Large intestine (tissue), 3 donors: ENCODE measurements around the gene IPO11. TPM values are rescaled to one million over a fixed set of nuclear protein-coding genes. Genes with fewer than 3 reads are reported as not detected.
"Not testable (repeated sequence)": the region's sequence is repeated elsewhere in the genome, so short reads cannot be mapped to it uniquely, and the experiment has no call there.

ENCODE experiments used
- DNase-seq, 2 donors: peaks; one replicate each; pipeline versions ENCODE4 v3.0.0 to v3.0.0-alpha.2; 2013
- H3K27ac ChIP-seq: one replicate; pipeline ENCODE4 v1.5.1; 2013; ENCODE audit warnings: low read length
- H3K27me3 ChIP-seq: 2 replicates; pipeline ENCODE4 v1.6.1; 2013; ENCODE audit warnings: low read length; ENCODE audit not compliant: control insufficient read depth, insufficient read depth
- H3K36me3 ChIP-seq: 2 replicates; pipeline ENCODE4 v1.6.1; 2013; ENCODE audit warnings: low read length; ENCODE audit not compliant: control insufficient read depth, insufficient read depth
- H3K4me1 ChIP-seq: one replicate; pipeline ENCODE4 v1.6.1; 2013; ENCODE audit warnings: low read length; ENCODE audit not compliant: control insufficient read depth, insufficient read depth
- H3K4me3 ChIP-seq: one replicate; pipeline ENCODE4 v1.5.1; 2013; ENCODE audit warnings: low read length
- H3K9me3 ChIP-seq: one replicate; pipeline ENCODE4 v1.6.1; 2013; ENCODE audit warnings: mild to moderate bottlenecking, low read depth, low read length, moderate library complexity; ENCODE audit not compliant: control insufficient read depth
- WGBS: methylation state at CpG from one replicate; pipeline ENCODE4 v1.1.5; 2013; ENCODE audit warnings: low lambda C conversion rate; ENCODE audit not compliant: insufficient coverage; 5-methylcytosine and 5-hydroxymethylcytosine counted together
- polyA plus RNA-seq: library from polyadenylated mRNA; unstranded; fragments of 120-200 nt; gene quantifications from one replicate; pipeline ENCODE4 v1.2.1, GENCODE V29; 2013

The IPO11 gene
- polyA plus RNA-seq, 1 donor = 20.9 TPM

DNA sequence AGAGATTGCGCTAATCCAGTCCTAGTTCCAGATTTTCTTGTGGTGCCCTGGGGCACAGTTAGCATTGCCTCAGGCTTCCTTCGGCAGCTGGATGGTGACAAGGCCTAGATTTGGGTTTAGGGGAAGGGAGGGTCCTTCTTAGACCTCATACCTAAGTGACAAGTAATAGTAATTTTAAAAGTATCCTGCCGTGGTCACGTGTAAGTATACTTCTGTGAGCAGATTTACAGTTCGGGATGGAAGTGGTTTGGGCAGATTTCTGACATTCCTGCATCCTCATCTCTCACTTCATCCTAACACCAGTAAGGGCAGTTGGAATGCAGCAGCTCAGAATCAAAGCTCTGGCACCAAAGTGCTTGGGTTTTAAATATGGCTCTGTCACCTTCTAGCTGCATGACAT, 237.6 kb downstream of the IPO11 start:
- no peaks in the 10 kb centered on the region for H3K4me1 ChIP-seq
- H3K27ac ChIP-seq = no peak overlapping the region
- no peaks in the 10 kb centered on the region for H3K9me3 ChIP-seq
- no peaks in the 10 kb centered on the region for H3K27me3 ChIP-seq
- H3K4me3 ChIP-seq = no peak overlapping the region
- WGBS = no CpG with 5 or more reads among the region's 5 CpGs
- DNase-seq = no peak
- H3K36me3 ChIP-seq = no peaks in the 10 kb centered on the region

DNA sequence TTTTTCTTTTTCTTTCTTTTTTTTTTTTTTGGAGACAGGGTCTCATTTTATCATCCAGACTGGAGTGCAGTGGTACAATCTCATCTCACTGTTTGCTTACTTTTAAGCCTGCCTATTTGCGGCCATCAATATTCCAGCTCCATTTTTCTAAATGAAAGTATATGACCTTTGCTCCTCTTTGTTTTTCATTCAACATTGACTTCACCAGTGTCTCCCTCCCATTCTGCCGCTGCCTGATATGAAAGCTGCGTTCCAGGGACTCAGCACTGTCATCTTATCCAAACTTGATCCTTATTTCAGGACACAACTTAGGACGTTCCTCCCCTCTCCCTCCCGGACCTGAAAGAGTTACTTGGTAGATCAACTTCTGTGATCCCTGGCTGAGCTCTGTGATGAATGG, 239.7 kb downstream of the IPO11 start:
- Histone ChIP-seq H3K4me3 (no peak overlapping the region), H3K27ac (no peak overlapping the region), H3K27me3 (no peaks in the 10 kb centered on the region), H3K4me1 (no peaks in the 10 kb centered on the region), H3K9me3 (peaks cover 6% of the 10 kb centered on the region), H3K36me3 (no peaks in the 10 kb centered on the region)
- WGBS = 17% methylated on average over 1 of the region's 5 CpGs
- no peak for DNase-seq

DNA sequence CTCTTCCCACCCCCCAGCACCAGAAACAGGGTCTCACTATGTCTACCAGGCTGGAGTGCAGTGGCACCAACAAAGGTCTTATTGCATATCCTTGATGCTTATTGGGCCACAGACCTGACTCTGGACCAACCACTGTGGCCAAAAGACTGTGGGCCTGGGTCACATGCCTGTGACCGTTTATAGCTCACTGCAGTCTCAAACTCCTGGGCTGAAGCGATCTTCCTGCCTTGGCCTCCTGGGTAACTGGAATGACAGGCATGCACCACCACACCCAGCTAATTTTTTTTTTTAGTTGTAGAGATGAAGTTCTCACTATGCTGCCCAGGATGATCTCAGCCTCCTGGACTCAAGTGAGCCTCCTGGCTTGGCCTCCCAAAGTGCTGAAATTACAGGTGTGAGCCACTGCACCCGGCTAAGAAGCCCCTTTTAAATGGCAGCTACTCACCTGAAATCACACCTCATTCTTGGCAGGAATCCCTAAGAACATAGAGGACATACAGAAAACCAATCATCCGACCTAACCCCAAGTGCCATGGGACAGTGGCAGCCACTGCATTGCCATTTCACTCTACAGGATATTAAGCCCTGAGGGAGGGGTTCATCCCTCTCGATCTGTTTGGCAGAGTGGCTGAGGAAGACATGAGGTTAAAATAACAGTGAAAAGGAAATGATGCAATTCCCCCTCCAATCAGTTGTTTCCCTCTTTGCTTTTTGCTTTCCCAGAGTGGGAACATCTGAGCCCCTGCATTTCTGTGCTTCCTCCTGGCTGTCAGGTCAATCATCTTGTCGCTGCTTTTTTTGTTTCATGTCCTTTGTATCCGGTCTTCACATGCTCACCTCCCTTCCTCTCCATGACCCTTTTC, 240.7 kb downstream of the IPO11 start:
- 83% methylated on average over 1 of the region's 7 CpGs for WGBS
- Histone ChIP-seq H3K27ac (no peak overlapping the region), H3K4me3 (no peak overlapping the region), H3K4me1 (no peaks in the 10 kb centered on the region), H3K27me3 (no peaks in the 10 kb centered on the region), H3K36me3 (no peaks in the 10 kb centered on the region), H3K9me3 (peaks cover 6% of the 10 kb centered on the region)
- DNase-seq = no peak

DNA sequence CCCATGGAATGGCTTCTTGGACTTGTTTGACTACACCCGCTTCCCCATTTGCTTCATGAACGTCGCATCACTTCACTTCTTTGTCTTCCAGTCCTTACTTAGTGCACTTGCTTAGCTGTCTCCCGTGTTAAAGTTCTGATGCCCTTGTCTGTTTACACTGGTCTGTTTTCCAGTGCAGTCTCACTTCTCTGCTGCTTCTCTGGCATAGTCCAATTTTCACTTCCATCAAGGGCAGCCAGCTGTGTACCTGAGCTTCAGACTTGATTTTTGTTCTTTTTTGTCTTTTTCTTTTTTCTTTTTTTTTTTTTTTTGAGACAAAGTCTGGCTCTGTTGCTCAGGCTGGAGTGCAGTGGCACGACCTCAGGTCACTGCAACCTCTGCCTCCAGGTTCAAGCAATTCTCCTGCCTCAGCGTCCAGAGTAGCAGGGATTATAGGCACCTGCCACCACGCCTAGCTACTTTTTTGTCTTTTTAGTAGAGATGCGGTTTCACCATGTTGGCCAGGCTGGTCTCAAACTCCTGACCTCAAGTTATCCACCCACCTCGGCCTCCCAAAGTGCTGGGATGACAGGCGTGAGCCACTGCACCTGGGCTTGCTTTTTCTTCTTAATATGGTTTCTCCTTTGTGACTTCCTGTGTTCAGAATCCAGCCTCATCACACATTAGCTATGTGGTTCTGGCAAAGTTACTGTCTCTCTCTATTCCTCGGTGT, 241.5 kb downstream of the IPO11 start:
- 77% methylated on average over 3 of the region's 11 CpGs for WGBS
- H3K27me3 ChIP-seq = no peaks in the 10 kb centered on the region
- no peak for DNase-seq
- no peaks in the 10 kb centered on the region for H3K4me1 ChIP-seq
- no peaks in the 10 kb centered on the region for H3K36me3 ChIP-seq
- H3K9me3 ChIP-seq = peaks cover 6% of the 10 kb centered on the region
- no peak overlapping the region for H3K27ac ChIP-seq
- H3K4me3 ChIP-seq = no peak overlapping the region

DNA sequence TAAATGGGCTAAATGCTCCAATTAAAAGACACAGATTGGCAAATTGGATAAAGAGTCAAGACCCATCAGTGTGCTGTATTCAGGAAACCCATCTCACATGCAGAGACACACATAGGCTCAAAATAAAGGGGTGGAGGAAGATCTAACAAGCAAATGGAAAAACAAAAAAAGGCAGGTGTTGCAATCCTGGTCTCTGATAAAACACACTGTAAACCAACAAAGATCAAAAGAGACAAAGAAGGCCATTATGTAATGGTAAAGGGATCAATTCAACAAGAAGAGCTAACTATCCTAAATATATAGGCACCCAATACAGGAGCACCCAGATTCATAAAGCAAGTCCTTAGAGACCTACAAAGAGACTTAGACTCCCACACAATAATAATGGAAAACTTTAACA, 245.2 kb downstream of the IPO11 start:
- H3K27me3 ChIP-seq, DNase-seq: not testable (repeated sequence)

DNA sequence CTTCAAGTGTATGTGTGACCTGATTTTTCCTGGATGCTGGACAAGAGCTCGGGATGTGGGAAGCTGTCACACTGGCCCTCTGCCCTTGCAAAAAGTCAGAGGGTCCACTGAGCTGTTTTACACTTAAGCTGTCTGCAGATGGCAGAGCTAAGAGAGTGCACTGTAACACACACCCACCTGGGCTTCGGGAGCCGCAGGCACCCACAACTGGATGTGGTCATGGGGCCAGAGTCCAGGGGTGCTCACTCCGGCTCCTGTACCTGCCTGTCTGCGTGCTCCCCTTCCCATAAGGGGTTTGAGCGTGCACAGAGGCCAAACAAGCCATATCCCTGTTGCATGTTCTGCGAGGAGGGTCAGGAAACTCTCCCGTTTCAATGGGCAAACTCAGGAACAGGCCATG, 248.6 kb downstream of the IPO11 start:
- H3K27me3 ChIP-seq = no peaks in the 10 kb centered on the region
- no peaks in the 10 kb centered on the region for H3K4me1 ChIP-seq
- H3K27ac ChIP-seq = no peak overlapping the region
- H3K9me3 ChIP-seq = no peaks in the 10 kb centered on the region
- no peak overlapping the region for H3K4me3 ChIP-seq
- no CpG with 5 or more reads among the region's 8 CpGs for WGBS
- H3K36me3 ChIP-seq = no peaks in the 10 kb centered on the region
- no peak for DNase-seq

More for the DNA sequence above, 245.2 kb downstream of the IPO11 start:
- not testable (repeated sequence) for H3K36me3 ChIP-seq, H3K4me3 ChIP-seq, H3K9me3 ChIP-seq, H3K27ac ChIP-seq, H3K4me1 ChIP-seq

DNA sequence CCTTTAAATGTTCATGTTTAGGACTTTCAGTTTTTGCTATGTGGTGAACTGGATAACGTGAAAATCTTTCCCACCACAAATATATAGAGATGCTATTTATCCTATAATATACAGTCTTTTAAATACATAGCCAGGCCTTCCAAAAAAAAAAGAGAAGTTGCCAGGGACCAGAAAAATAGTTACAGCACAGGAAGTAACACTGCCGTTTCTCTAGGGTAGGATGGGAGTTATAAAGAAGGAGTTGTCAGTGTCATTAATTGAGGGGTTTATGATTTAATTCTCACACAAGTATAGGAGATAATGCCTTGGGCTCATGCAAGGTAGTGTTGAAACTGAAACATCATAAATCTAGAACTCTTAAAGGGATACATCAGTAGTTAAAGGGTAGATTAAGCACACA, 250.0 kb downstream of the IPO11 start:
- no CpG with 5 or more reads among the region's 2 CpGs for WGBS

DNA sequence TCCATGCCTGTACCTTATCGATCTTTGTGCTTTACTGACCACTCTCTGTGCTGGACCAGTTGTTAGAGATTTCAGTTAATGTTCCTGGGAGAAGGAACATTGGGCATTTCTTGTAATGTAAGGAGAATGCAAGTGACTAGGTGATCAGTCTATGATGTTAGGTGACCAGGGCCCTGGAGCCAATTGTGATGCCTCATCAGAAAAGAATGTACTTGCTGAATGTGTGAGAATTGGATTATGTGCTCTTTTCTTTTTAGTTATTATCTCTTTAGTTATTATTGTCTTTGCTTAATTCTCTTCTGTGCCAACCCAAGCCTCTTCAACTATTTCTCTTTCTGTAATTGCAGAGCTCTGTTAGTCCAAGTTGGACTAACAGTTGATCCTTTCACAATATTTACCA, 258.9 kb downstream of the IPO11 start:
- Histone ChIP-seq H3K27ac (no peak overlapping the region), H3K9me3 (no peaks in the 10 kb centered on the region), H3K27me3 (no peaks in the 10 kb centered on the region), H3K4me3 (no peak overlapping the region), H3K4me1 (no peaks in the 10 kb centered on the region), H3K36me3 (no peaks in the 10 kb centered on the region)
- DNase-seq = no peak
- WGBS = no CpG with 5 or more reads among the region's 1 CpG

More for the DNA sequence above, 250.0 kb downstream of the IPO11 start:
- Histone ChIP-seq H3K27ac (no peak overlapping the region), H3K4me1 (no peaks in the 10 kb centered on the region), H3K27me3 (no peaks in the 10 kb centered on the region), H3K9me3 (no peaks in the 10 kb centered on the region), H3K36me3 (no peaks in the 10 kb centered on the region), H3K4me3 (no peak overlapping the region)
- DNase-seq = no peak

DNA sequence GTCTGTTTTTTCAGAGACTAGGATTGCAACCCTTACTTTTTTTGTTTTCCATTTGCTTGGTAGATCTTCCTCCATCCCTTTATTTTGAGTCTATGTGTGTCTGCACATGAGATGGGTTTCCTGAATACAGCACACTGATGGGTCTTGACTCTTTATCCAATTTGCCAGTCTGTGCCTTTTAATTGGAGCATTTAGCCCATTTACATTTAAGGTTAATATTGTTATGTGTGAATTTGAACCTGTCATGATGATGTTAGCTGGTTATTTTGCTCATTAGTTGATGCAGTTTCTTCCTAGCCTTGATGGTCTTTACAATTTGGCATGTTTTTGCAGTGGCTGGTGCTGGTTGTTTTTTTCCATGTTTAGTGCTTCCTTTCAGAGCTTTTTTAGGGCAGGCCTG, 264.0 kb downstream of the IPO11 start:
- not testable (repeated sequence) for H3K27me3 ChIP-seq, H3K4me3 ChIP-seq, DNase-seq, H3K9me3 ChIP-seq, H3K27ac ChIP-seq, H3K4me1 ChIP-seq, H3K36me3 ChIP-seq
